OCI-LY3 (cell line): Measurements from ENCODE around the gene FGGY.

Experiments
- H2AFZ ChIP-seq: fragments of 200-600, 300-600 bp; shearing (Covaris generic); 2 replicates; pipeline ENCODE4 v1.6.0; 2014; ENCODE audit warnings: antibody characterized with exemption, low read depth, low read length
- H3K27ac ChIP-seq: fragments of 200-600, 300-600 bp; sonication (generic); 2 replicates; pipeline ENCODE4 v1.5.1; 2014; ENCODE audit warnings: mild to moderate bottlenecking, low read length, moderate library complexity, mixed read lengths
- H3K27me3 ChIP-seq: fragments of 200-600, 300-600 bp; sonication (generic); 2 replicates; pipeline ENCODE4 v1.6.1; 2014; ENCODE audit warnings: low read depth, low read length, mixed read lengths
- H3K36me3 ChIP-seq: fragments of 200-600, 300-600 bp; sonication (generic); replicated peaks from 2 replicates; pipeline ENCODE3; 2014; ENCODE audit warnings: low read depth, low read length, mixed read lengths
- H3K4me1 ChIP-seq: fragments of 300-600, 200-600 bp; sonication (generic); 2 replicates; pipeline ENCODE4 v1.6.1; 2014; ENCODE audit warnings: low read length, mixed read lengths
- H3K4me2 ChIP-seq: fragments of 200-600, 300-600 bp; sonication (generic); 2 replicates; pipeline ENCODE4 v1.6.1; 2014; ENCODE audit warnings: low read length, mixed read lengths
- H3K4me3 ChIP-seq: fragments of 300-600, 200-600 bp; sonication (generic); 2 replicates; pipeline ENCODE4 v1.5.1; 2014; ENCODE audit warnings: antibody characterized with exemption, mild to moderate bottlenecking, low read length, moderate library complexity
- H3K79me2 ChIP-seq: fragments of 300-600, 200-600 bp; shearing (Covaris generic); 2 replicates; pipeline ENCODE4 v1.6.1; 2014; ENCODE audit warnings: mild to moderate bottlenecking, low read length, mixed read lengths
- H3K9ac ChIP-seq: fragments of 300-600, 200-600 bp; shearing (Covaris generic); 2 replicates; pipeline ENCODE4 v1.6.0; 2014; ENCODE audit warnings: mild to moderate bottlenecking, low read length, moderate library complexity
- H3K9me3 ChIP-seq: fragments of 200-600, 300-600 bp; shearing (Covaris generic); 2 replicates; pipeline ENCODE4 v1.6.1; 2014; ENCODE audit warnings: low read length, mixed read lengths; ENCODE audit not compliant: insufficient read depth
- H4K20me1 ChIP-seq: fragments of 200-600, 300-600 bp; sonication (generic); 2 replicates; pipeline ENCODE4 v1.6.1; 2016; ENCODE audit warnings: low read length, mixed read lengths; ENCODE audit not compliant: insufficient read depth
- EZH2phosphoT487 ChIP-seq: fragments of 200-600 bp; shearing (Covaris generic); IDR thresholded peaks from 2 replicates; pipeline ENCODE4 v1.6.1; 2018; ENCODE audit warnings: antibody characterized with exemption, mixed run types, low read depth
- TF ChIP-seq, protein P1 (sequence below): fragments of 200-600, 300-600 bp; sonication (generic); IDR thresholded peaks from 2 replicates; pipeline ENCODE4 v1.5.1; 2014; ENCODE audit warnings: antibody characterized with exemption, low read length, low read depth

Gene FGGY

DNA sequence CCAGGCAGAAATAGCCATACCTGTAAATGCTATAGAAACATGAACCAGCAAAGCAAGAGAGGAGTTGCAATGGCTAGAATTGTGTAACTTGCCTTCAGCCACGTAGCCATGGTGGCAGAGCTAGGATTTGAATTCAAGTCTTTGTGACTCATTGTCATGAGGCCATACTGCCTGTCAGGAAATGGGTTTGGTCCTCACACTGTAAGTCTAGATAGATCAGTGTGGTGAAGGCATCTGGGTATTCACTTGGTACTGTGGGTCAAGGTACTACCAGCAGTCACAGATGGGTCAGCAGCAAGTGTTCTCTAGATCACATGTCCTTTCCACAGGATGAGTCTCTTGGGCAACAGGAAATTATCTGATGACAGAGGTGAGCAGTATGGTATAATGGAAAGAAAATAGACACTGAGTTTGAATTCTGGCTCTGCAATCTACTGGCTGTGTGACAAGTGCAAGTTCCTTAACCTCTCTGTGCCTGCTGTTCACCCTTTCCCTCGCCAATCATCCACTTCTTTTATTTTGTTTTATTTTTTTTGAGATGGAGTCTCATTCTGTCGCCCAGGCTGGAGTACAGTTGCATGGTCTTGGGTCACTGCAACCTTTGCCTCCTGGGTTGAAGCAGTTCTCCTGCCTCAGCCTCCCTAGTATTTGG is 36.9 kb downstream of the FGGY start:
- TF ChIP-seq, protein P1, sequence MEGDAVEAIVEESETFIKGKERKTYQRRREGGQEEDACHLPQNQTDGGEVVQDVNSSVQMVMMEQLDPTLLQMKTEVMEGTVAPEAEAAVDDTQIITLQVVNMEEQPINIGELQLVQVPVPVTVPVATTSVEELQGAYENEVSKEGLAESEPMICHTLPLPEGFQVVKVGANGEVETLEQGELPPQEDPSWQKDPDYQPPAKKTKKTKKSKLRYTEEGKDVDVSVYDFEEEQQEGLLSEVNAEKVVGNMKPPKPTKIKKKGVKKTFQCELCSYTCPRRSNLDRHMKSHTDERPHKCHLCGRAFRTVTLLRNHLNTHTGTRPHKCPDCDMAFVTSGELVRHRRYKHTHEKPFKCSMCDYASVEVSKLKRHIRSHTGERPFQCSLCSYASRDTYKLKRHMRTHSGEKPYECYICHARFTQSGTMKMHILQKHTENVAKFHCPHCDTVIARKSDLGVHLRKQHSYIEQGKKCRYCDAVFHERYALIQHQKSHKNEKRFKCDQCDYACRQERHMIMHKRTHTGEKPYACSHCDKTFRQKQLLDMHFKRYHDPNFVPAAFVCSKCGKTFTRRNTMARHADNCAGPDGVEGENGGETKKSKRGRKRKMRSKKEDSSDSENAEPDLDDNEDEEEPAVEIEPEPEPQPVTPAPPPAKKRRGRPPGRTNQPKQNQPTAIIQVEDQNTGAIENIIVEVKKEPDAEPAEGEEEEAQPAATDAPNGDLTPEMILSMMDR = no peak
- TF ChIP-seq EZH2phosphoT487 = no peak
- Histone ChIP-seq H3K4me2 (no peak overlapping the region), H3K27me3 (no peaks in the 10 kb centered on the region), H4K20me1 (no peaks in the 10 kb centered on the region), H3K9me3 (no peaks in the 10 kb centered on the region), H3K36me3 (no peaks in the 10 kb centered on the region), H3K79me2 (no peaks in the 10 kb centered on the region), H3K4me3 (no peak overlapping the region), H3K9ac (no peak overlapping the region), H3K4me1 (no peaks in the 10 kb centered on the region), H3K27ac (no peak overlapping the region), H2AFZ (no peak overlapping the region)

DNA sequence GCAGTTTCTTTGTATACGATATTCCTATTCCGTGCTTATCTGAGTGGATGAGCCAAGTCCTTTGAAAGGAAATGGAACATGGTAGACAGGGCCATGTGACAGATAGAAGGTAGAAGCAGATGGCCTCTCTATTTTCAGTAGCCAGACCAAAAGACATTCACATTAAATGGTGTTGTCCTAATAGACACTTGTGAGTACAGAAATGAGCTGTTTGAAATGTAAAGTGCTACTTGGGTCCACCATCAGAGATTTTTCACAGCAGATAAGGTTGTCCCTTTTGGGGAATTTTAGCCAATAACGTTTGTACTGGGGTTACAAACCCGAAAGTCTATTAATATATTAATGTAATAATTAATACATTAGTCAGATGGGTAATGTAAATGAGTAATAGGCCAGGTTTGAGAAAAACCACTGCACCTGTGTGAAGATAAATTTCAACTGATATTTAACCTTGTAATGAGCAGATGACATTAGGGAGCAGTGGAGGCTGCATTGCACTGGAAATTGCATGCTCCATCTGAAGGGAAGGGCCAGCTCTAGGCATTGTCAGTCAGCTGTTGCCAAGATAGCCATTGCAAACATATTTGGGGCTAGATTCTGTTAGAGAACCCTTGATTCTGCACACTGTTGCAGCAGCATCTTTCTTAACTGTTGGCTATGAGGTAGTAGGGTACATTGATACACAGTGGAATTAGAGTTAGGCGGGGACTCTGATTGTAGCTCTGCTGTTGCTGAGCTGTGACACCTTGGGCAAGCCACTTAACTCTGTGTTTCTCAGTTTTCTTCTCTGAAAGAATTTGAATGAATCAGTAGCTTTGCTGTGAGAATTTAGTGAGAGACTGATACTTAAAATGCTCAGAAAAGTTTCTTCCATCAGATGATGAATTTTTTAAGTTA is 43.8 kb downstream of the FGGY start:
- TF ChIP-seq EZH2phosphoT487 = no peak
- TF ChIP-seq, protein P1 = no peak
- Histone ChIP-seq H3K9ac (no peak overlapping the region), H3K4me2 (no peak overlapping the region), H3K4me1 (no peaks in the 10 kb centered on the region), H3K9me3 (no peaks in the 10 kb centered on the region), H4K20me1 (no peaks in the 10 kb centered on the region), H3K27ac (no peak overlapping the region), H2AFZ (no peak overlapping the region), H3K36me3 (no peaks in the 10 kb centered on the region), H3K27me3 (no peaks in the 10 kb centered on the region), H3K4me3 (no peak overlapping the region), H3K79me2 (no peaks in the 10 kb centered on the region)

DNA sequence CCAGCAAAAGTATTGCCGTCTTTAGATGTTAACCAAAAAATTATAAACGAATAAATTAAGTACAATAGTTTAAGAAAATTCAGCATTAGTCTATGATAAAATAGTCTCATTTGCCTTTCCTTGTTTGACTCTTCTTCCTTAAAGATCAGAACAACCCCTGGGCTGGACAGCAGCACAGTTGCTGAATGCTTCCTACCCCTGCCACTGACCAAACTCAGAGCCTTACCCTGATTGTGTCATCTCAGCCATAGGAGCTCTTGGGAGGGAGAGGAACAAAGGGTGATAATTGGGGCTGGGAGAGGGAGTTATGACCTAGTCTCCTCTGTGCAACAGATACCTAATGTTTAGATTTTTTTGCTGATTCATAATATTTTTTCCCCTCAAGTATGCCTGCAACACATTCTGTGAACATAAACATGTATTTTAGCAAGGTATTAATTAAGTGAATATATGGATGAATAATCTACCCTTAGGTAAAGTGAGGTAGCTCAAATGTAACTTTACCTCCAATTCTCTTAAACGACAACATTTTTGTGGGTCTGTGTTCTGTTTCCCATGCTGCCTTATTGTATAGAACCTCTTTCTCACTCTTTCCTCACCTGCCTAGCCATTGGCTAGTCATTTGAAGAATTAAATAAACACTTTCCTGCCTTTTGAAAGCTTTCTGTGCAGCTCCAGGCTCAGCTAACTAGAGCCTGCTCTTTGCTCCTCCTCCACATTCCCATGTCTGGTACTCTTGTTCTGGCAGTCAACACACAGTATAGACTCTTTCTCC is 46.1 kb downstream of the FGGY start:
- H3K9ac ChIP-seq = no peak overlapping the region
- no peaks in the 10 kb centered on the region for H3K27me3 ChIP-seq
- H4K20me1 ChIP-seq = no peaks in the 10 kb centered on the region
- H3K36me3 ChIP-seq = no peaks in the 10 kb centered on the region
- H3K9me3 ChIP-seq = no peaks in the 10 kb centered on the region
- H2AFZ ChIP-seq = no peak overlapping the region
- H3K4me3 ChIP-seq = no peak overlapping the region
- H3K4me2 ChIP-seq = no peak overlapping the region
- no peaks in the 10 kb centered on the region for H3K79me2 ChIP-seq
- H3K27ac ChIP-seq = no peak overlapping the region
- no peak for TF ChIP-seq EZH2phosphoT487
- TF ChIP-seq, protein P1 = no peak
- no peaks in the 10 kb centered on the region for H3K4me1 ChIP-seq

DNA sequence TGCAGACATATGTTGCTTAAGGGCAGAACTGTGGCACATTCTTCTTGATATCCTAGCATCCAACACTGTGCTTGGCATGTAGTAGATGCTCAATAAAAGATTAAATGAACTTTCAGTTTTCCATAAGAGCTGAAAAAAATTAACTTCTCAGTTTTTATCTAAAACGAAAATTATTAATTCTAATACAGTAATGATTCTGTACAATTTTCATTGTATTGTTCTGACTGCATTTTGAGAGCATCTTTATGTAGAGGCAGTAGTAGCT is 46.6 kb downstream of the FGGY start:
- no peaks in the 10 kb centered on the region for H3K36me3 ChIP-seq
- H3K4me2 ChIP-seq = no peak overlapping the region
- no peak overlapping the region for H3K27ac ChIP-seq
- no peaks in the 10 kb centered on the region for H3K79me2 ChIP-seq
- no peak overlapping the region for H3K9ac ChIP-seq
- no peak overlapping the region for H2AFZ ChIP-seq
- H3K9me3 ChIP-seq = no peaks in the 10 kb centered on the region
- no peak overlapping the region for H3K4me3 ChIP-seq
- no peaks in the 10 kb centered on the region for H4K20me1 ChIP-seq
- no peaks in the 10 kb centered on the region for H3K27me3 ChIP-seq
- no peaks in the 10 kb centered on the region for H3K4me1 ChIP-seq
- TF ChIP-seq, protein P1 = no peak
